ENCODE measurements around the gene ROBO1.

The ROBO1 gene

DNA sequence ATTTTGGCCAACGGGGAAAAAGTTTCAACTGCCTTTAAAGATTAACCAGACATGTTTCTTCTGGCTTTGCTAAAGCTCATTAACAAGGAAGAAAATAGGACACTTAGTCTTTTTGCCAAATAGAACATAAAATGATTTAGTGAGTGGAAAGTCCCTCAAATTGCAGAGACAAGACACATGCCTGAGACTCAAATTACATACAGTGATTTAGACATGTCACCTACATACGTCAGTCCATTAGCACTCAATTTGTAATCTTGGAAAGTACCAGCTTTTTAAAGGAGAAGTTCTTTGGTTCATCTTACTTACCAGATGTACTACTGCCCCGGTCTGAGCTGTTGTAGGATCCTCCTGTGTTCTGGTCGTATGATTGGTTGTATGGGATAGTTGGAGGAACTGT is 1134.2 kb downstream of the ROBO1 start:
- DNase-seq (ENCODE audit: low read depth in 2 of 2) = no peak

DNA sequence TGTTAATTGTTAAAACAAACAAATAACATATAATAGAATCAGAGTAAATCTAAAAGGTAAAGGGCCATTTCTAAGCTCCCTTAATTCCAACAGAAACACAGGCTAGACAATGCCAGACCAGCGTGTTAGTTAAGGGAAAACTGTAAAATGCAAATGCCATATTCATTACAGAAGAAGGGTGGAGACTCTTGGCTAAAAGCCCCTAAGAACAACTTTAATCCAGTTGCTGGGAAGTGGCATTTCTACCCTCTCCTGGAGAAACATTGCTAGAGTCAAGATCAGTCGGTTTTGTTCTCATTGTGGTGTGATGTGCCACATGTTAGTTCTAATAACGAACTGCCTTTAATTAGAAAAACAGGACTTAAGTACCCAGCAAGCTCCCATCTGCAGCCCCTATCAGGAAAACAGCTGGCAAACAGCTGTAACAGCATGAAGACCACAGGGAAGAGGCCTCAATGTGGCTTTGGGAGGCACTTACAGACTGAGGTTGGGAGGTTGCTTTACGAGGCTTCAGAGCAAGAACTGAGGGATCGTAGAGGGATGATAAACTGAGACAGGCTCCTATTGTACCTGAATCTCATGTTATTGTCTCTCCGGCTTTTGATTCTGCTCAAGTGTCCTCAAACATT is 1134.8 kb downstream of the ROBO1 start:
- DNase-seq (ENCODE audit: low read depth in 2 of 2) = no peak

DNA sequence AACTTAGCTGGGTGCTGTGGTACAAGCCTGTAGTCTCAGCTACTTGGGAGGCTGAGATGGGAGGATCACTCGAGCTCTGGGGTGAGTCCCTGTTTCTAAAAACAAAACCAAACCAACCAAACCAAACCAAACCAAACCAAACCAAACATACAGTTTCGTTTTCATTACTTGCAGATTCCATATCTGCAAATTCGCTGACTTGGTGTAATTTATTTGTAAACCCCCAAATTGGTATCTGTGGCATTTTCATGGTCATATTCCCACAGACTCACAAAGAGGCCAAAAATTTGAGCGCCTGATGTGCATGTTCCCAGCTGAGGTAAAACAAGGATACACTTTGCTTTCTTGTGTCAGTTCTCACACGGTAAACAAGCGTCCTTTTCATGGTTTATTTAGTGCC is 1138.3 kb downstream of the ROBO1 start:
- DNase-seq (ENCODE audit: low read depth in 2 of 2) = no peak

DNA sequence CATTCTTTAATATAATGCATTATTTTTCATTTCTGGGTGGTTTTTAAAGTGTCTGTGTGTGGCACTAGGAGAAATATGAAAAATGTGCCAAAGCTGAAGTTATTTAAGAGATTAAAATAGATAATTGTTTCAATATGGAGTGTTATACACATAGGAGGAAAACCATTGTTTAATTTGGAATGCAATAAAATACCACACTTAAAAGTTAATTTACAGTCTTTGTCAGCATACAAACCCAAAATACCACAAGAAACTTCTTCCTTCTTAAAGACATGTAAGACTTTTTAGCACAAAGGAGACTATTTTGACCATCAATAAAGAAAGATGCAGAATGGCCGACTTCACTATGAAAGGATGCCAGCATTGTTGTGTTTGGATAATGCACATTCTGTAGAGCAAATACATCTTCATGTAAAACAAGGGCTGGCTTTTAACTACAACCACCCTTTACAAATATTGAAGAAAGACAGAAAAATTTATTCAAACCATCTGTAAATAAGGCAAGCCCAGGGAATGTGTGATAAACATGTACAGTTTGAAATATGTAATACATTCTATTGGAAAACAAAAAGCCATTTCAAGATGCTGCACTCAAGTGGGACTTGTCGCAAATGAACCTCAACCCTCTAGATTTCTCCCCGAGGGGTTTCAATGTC is 1146.6 kb downstream of the ROBO1 start:
- DNase-seq (ENCODE audit: low read depth in 2 of 2) = no peak

DNA sequence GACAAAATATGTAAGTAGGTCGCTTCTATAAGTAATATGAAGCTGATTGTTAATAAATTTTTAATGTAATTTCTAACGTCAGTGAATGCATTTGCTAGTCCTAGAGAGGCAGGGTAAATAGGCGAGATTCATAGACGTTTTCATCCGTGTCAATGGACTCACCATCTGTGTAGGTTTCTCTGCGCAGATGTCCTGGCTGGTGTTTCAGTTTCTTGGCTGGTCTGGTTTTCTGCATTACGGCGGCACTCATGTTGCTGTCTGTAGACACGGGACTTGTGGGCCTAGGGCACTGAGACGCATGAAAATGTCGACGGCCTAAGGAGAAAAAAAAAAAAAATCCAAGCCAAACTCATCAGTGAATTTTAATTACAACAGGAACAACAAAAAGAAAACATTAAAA is 1153.3 kb downstream of the ROBO1 start:
- no peak for DNase-seq (ENCODE audit: low read depth in 2 of 2)

GRCh38 chr3:78613421-78613879 is 1154.3 kb downstream of the ROBO1 start:
- no peak for DNase-seq (ENCODE audit: low read depth in 2 of 2)

- DNase-seq (ENCODE audit: low read depth in 2 of 2) = no peak
Measured at GRCh38 chr3:78611278-78611677, 1156.5 kb downstream of the ROBO1 start.

DNA sequence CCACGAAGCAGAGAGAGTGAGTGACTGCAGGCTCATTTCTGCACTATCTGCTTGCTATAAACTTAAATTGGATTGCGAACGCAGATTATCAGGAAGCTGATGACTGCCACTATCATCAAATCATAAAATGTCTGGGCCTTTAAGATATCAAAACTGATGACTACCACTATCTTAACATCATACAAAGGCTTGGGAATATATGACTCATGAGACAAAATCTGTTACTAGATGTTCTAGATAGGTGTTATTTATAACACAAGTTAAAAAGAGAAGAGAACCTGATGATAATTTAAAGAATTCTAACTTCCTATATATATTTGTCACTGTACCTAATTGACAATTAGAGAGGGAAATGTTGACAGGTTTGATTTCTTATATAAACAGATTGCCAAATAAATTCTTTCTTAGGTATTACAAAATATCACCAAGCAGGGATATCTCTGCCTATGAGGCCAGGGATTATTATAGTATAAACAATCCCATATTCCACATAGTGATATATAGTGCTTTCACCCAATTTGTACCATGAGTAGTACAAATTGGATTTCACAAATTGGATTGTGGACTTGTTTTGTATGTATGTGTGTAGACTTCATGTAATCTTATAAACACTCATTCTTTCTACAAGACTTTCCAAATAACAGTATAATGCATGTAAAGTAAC is 1157.2 kb downstream of the ROBO1 start:
- no peak for DNase-seq (ENCODE audit: low read depth in 2 of 2)

GRCh38 chr3:78606756-78607155 is 1161.0 kb downstream of the ROBO1 start:
- no peak for DNase-seq (ENCODE audit: low read depth in 2 of 2)

DNA sequence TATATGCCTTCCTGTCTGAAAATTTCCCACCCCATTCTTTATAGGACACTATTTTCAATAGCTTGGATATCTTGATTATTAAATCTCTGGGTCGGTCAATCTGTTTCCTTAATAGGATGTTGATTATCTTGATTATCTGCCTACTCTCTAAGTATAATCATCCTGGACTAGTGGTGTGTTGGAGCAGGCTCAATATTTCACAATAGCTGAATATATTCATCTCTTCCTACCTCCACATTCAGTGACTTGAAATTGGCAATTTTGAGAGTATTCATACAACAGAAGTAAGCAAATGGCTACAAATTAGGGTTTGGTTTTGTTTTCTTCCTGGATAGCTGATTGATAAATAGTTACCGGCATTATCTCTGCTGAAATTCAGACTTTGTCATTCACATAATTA is 1162.6 kb downstream of the ROBO1 start:
- DNase-seq (ENCODE audit: low read depth in 2 of 2) = no peak

- DNase-seq (ENCODE audit: low read depth in 2 of 2) = no peak
Measured at GRCh38 chr3:78604341-78604740, 1163.5 kb downstream of the ROBO1 start.

GRCh38 chr3:78601249-78601648 is 1166.5 kb downstream of the ROBO1 start:
- DNase-seq (ENCODE audit: low read depth in 2 of 2) = no peak

DNA sequence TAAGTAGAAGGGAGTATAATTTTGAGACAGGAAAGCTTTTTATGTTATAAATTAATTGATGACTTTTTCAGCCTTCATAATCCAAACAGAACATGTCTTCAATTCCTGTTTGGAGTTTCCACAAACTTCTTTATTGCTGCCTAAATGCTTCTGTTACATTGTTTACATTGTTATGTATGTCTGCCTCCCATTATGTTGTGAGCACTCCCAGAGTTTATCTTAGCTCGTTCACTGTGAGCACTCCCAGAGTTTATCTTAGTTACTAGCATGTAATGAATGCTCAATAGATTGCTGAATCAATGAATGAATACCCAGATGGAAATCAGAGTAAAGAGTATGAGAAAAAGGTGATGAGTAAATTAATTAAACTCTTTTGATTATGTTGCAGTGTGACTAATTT is 1178.0 kb downstream of the ROBO1 start:
- DNase-seq (ENCODE audit: low read depth in 2 of 2) = no peak

DNA sequence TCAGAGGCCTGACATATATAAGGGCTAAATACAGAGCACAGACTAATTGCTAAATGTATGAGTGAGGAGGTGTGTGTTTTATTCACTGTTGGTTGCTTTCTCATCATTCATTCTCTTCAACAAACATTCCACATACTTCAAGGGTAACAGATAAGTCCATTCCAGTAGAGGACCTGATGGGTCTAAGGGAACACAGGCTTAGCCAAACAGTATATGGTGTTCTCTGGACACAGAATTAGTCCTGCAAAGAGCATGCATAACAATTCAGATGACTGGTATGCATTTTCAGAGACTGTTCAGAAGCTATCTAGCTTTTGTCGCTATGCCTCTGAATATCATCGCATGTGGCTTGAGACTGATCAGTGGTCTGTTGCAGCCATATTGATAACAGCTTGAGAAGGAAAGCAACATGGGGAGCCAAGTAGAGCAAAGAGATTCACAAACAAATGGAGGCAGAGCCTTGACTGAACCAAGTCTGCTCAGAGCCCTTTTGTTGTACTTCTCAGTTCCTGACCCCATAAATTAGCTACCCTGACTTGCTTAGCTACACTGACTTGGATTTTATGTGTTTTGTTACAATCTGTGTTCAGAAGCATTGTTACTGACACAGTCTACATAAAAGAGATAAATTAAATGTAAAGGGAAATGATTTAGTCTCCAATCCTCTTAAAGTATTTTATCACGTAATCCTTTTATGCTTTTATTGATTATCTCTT is 1178.7 kb downstream of the ROBO1 start:
- no peak for DNase-seq (ENCODE audit: low read depth in 2 of 2)

DNA sequence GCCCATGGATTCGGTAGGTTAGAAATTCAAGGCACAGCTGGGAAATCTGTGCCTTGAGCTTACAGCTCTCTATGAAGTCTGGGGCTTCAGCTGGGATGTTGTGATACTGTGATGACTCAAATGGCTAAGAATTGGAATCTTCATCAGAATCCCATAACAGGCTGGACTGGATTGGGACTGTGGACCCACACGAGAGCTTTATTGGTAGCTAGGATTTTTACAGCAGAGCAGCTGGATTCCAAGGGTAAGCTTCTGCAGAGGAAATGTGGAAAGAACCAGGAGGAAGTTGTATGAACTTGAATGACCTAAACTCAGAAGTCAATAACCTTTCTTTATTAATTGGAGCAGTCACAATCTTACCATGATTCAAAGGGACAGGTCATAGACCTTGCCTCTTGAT is 1187.1 kb downstream of the ROBO1 start:
- no peak for DNase-seq (ENCODE audit: low read depth in 2 of 2)

- no peak for DNase-seq (ENCODE audit: low read depth in 2 of 2)
Measured at GRCh38 chr3:78571486-78571885, 1196.3 kb downstream of the ROBO1 start.

DNA sequence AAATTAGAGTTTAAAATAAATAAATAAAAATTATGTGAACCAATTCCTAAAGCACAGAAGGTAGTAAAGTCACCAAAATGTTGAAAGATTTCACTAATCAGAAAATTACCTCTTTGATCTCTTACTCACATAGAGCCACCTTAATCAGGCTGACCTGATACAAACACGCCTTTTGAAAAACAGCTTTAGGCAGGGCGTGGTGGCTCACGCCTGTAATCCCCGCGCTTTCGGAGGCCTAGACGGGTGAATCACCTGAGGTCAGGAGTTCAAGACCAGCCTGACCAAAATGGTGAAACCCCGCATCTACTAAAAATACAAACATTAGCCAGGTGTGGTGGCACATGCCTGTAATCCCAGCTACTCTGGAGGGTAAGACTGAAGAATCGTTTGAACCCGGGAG is 1197.3 kb downstream of the ROBO1 start:
- no peak for DNase-seq (ENCODE audit: low read depth in 2 of 2)

GRCh38 chr3:78569804-78570203 is 1198.0 kb downstream of the ROBO1 start:
- no peak for DNase-seq (ENCODE audit: low read depth in 2 of 2)

DNA sequence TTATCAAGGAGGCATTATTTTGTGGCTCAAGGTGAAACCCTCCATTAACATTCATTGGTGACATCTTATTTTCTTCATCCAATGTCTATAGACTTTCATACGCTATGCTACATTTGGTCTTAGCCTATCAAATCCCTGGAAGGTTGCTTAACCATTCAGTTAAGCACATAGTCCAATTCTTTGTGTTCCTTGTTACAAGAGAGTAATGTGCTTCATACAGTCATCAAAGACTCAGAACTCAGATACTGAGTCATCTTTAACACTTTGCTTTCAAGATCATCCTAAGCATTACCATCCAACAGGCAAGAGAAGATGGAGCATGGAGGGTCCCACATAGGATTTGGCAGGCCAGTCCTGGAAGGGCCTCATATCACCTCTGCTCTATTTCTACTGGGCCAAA is 1202.1 kb downstream of the ROBO1 start:
- DNase-seq (ENCODE audit: low read depth in 2 of 2) = no peak

GRCh38 chr3:78562328-78562727 is 1205.5 kb downstream of the ROBO1 start:
- DNase-seq (ENCODE audit: low read depth in 2 of 2) = no peak
